NT2/D1 (cell line): ENCODE measurements around the gene NABP2.
A peak's percentile ranks its signal among the peaks of the same experiment; 100 is the strongest.

Experiments used
- DNase-seq: peaks from one replicate; pipeline ENCODE4 v3.0.0-alpha.2; 2011; ENCODE audit warnings: low read depth, low spot score
- H3K27me3 ChIP-seq: 2 replicates; pipeline ENCODE4 v1.6.0; 2011; ENCODE audit warnings: mild to moderate bottlenecking; ENCODE audit not compliant: insufficient read length, insufficient read depth
- H3K36me3 ChIP-seq: 2 replicates; pipeline ENCODE4 v1.6.1; 2011; ENCODE audit warnings: mild to moderate bottlenecking, low read length, mixed read lengths; ENCODE audit not compliant: insufficient read depth, insufficient read length
- H3K4me1 ChIP-seq: 2 replicates; pipeline ENCODE4 v1.5.1; 2011; ENCODE audit not compliant: insufficient read depth, insufficient read length
- H3K4me3 ChIP-seq: 2 replicates; pipeline ENCODE4 v1.5.1; 2011; ENCODE audit warnings: low read depth; ENCODE audit not compliant: insufficient read length
- H3K9ac ChIP-seq: 2 replicates; pipeline ENCODE4 v1.6.0; 2011; ENCODE audit warnings: low read depth; ENCODE audit not compliant: insufficient read length
- H3K9me3 ChIP-seq: 2 replicates; pipeline ENCODE4 v1.5.1; 2011; ENCODE audit warnings: mild to moderate bottlenecking, low read length; ENCODE audit not compliant: insufficient read depth
- SUZ12 ChIP-seq: IDR thresholded peaks from 2 replicates; pipeline ENCODE4 v1.6.1; 2011; ENCODE audit not compliant: insufficient read length, insufficient read depth; ENCODE audit errors: extremely low read depth
- YY1 ChIP-seq: IDR thresholded peaks from 2 replicates; pipeline ENCODE4 v1.6.1; 2011; ENCODE audit not compliant: insufficient read length, insufficient read depth
- ZNF274 ChIP-seq: IDR thresholded peaks from 2 replicates; pipeline ENCODE4 v1.6.1; 2011; ENCODE audit warnings: mild to moderate bottlenecking, low read depth, low read length

Gene NABP2

GRCh38 chr12:56219840-56220239 is 4.3 kb upstream of the NABP2 start:
- H3K4me1 ChIP-seq, result no peaks in the 10 kb centered on the region
- H3K4me3 ChIP-seq, result no peak overlapping the region
- peaks cover 26% of the 10 kb centered on the region for H3K36me3 ChIP-seq
- DNase-seq, result no peak
- TF ChIP-seq ZNF274 (no peak), SUZ12 (no peak), YY1 (no peak)
- H3K9ac ChIP-seq, result no peak overlapping the region
- peaks cover 7% of the 10 kb centered on the region; the same call in 1 of the 2 replicates for H3K9me3 ChIP-seq
- no peaks in the 10 kb centered on the region for H3K27me3 ChIP-seq

GRCh38 chr12:56220611-56221231 is 3.4 kb upstream of the NABP2 start:
- Histone ChIP-seq H3K4me1 (no peaks in the 10 kb centered on the region), H3K27me3 (no peaks in the 10 kb centered on the region), H3K4me3 (peak overlapping the region; percentile 87), H3K9ac (peak overlapping the region; percentile 86), H3K9me3 (peaks cover 7% of the 10 kb centered on the region; the same call in 1 of the 2 replicates), H3K36me3 (peaks cover 18% of the 10 kb centered on the region)
- no peak for TF ChIP-seq YY1
- TF ChIP-seq ZNF274, result no peak
- TF ChIP-seq SUZ12, result no peak
- no peak for DNase-seq

GRCh38 chr12:56221232-56221756 is 2.8 kb upstream of the NABP2 start:
- Histone ChIP-seq H3K9ac (peak overlapping the region; percentile 86), H3K4me1 (no peaks in the 10 kb centered on the region), H3K9me3 (peaks cover 7% of the 10 kb centered on the region; the same call in 1 of the 2 replicates), H3K27me3 (no peaks in the 10 kb centered on the region), H3K36me3 (peaks cover 19% of the 10 kb centered on the region), H3K4me3 (peak overlapping the region; percentile 87)
- TF ChIP-seq YY1 (no peak), ZNF274 (no peak), SUZ12 (no peak)
- DNase-seq, result peak; percentile 54

GRCh38 chr12:56221757-56222530 is 2.2 kb upstream of the NABP2 start, which contains the start of gene RNF41:
RNF41 (minus strand) TSS chr12:56221922; CDS start chr12:56214047, 7,875 bp downstream.
- TF ChIP-seq SUZ12 (no peak), ZNF274 (no peak), YY1 (no peak)
- peak; percentile 96 for DNase-seq
- H3K4me1 ChIP-seq, result no peaks in the 10 kb centered on the region

GRCh38 chr12:56222531-56222895 is 1.6 kb upstream of the NABP2 start:
- Histone ChIP-seq H3K4me1 (no peaks in the 10 kb centered on the region), H3K9ac (peak overlapping the region; percentile 91)
- DNase-seq, result no peak

More at GRCh38 chr12:56221757-56222530, 2.2 kb upstream of the NABP2 start, which contains the start of gene RNF41:
- H3K27me3 ChIP-seq, result no peaks in the 10 kb centered on the region
- peak within 1 kb of the TSS; percentile 91 for H3K9ac ChIP-seq
- H3K4me3 ChIP-seq, result peak within 1 kb of the TSS; percentile 87
- peaks cover 14% of the 10 kb centered on the region for H3K36me3 ChIP-seq
- peaks cover 7% of the 10 kb centered on the region; the same call in 1 of the 2 replicates for H3K9me3 ChIP-seq

GRCh38 chr12:56223571-56224101 is 506 bp upstream of the NABP2 start:
- no peak for DNase-seq
- peaks cover 7% of the 10 kb centered on the region for H3K36me3 ChIP-seq
- no peaks in the 10 kb centered on the region for H3K4me1 ChIP-seq
- TF ChIP-seq SUZ12 (no peak), ZNF274 (no peak), YY1 (no peak)
- H3K27me3 ChIP-seq, result no peaks in the 10 kb centered on the region
- H3K9ac ChIP-seq, result no peak overlapping the region
- peaks cover 7% of the 10 kb centered on the region; the same call in 1 of the 2 replicates for H3K9me3 ChIP-seq
- H3K4me3 ChIP-seq, result no peak overlapping the region

More at GRCh38 chr12:56222531-56222895, 1.6 kb upstream of the NABP2 start:
- H3K9me3 ChIP-seq, result peaks cover 7% of the 10 kb centered on the region; the same call in 1 of the 2 replicates
- TF ChIP-seq ZNF274 (no peak), SUZ12 (no peak), YY1 (no peak)
- peak overlapping the region; percentile 87 for H3K4me3 ChIP-seq
- H3K36me3 ChIP-seq, result peaks cover 11% of the 10 kb centered on the region
- no peaks in the 10 kb centered on the region for H3K27me3 ChIP-seq
